GM12891 (cell line): Measurements from ENCODE around the gene PASK.
"Not testable (repeated sequence)": the region's sequence is repeated elsewhere in the genome, so short reads cannot be mapped to it uniquely, and the experiment has no call there.

Experiments
- POLR2A ChIP-seq: IDR thresholded peaks from 2 replicates; pipeline ENCODE4 v1.6.1; 2011; ENCODE audit warnings: low read depth, low read length, control low read depth
- POLR2AphosphoS5 ChIP-seq: IDR thresholded peaks from 2 replicates; pipeline ENCODE4 v1.6.1; 2011; ENCODE audit warnings: low read depth, low read length, control low read depth
- SPI1 ChIP-seq: IDR thresholded peaks from 2 replicates; pipeline ENCODE4 v1.6.1; 2011; ENCODE audit warnings: low read depth, low read length, control low read depth
- TAF1 ChIP-seq: IDR thresholded peaks from 2 replicates; pipeline ENCODE4 v1.6.1; 2011; ENCODE audit warnings: low read depth, low read length, control low read depth

GRCh38 chr2:241104611-241105010 is 44.7 kb downstream of the PASK start:
- TF ChIP-seq POLR2A, POLR2AphosphoS5, TAF1, SPI1: not testable (repeated sequence)
